GM21447 (cell line): ENCODE measurements around the gene CDKAL1.
A peak's percentile ranks its signal among the peaks of the same experiment; 100 is the strongest.
"Not testable (repeated sequence)": the region's sequence is repeated elsewhere in the genome, so short reads cannot be mapped to it uniquely, and the experiment has no call there.

Experiments used
- ATAC-seq: cut with Tn5 transposase; IDR thresholded peaks from one replicate; pipeline ENCODE4 v1.9.1; 2021; ENCODE audit not compliant: unreplicated experiment

CDKAL1 gene

GRCh38 chr6:20827798-20828197 is 293.5 kb downstream of the CDKAL1 start:
- ATAC-seq = no peak

- ATAC-seq = no peak
Observed at GRCh38 chr6:20830576-20830975, 296.3 kb downstream of the CDKAL1 start.

GRCh38 chr6:20831251-20831650 is 297.0 kb downstream of the CDKAL1 start:
- not testable (repeated sequence) for ATAC-seq

- no peak for ATAC-seq
Observed at GRCh38 chr6:20833881-20834515, 299.7 kb downstream of the CDKAL1 start.

- ATAC-seq = no peak
Observed at GRCh38 chr6:20835315-20836010, 301.2 kb downstream of the CDKAL1 start.

- no peak for ATAC-seq
Observed at GRCh38 chr6:20837189-20837588, 302.9 kb downstream of the CDKAL1 start.

- ATAC-seq = no peak
Observed at GRCh38 chr6:20838113-20838512, 303.9 kb downstream of the CDKAL1 start.

GRCh38 chr6:20839630-20840029 is 305.4 kb downstream of the CDKAL1 start:
- ATAC-seq = no peak

GRCh38 chr6:20840675-20841074 is 306.4 kb downstream of the CDKAL1 start:
- ATAC-seq = no peak

GRCh38 chr6:20841806-20842205 is 307.5 kb downstream of the CDKAL1 start:
- ATAC-seq = no peak

GRCh38 chr6:20845592-20845991 is 311.3 kb downstream of the CDKAL1 start:
- ATAC-seq = no peak

GRCh38 chr6:20846602-20847028 is 312.4 kb downstream of the CDKAL1 start:
- ATAC-seq = peak; percentile 69

GRCh38 chr6:20847904-20848303 is 313.6 kb downstream of the CDKAL1 start:
- ATAC-seq = no peak

GRCh38 chr6:20850686-20851416 is 316.6 kb downstream of the CDKAL1 start:
- no peak for ATAC-seq

GRCh38 chr6:20851795-20852194 is 317.5 kb downstream of the CDKAL1 start:
- no peak for ATAC-seq

- no peak for ATAC-seq
Observed at GRCh38 chr6:20853828-20854227, 319.6 kb downstream of the CDKAL1 start.

GRCh38 chr6:20856681-20857288 is 322.5 kb downstream of the CDKAL1 start:
- no peak for ATAC-seq

- no peak for ATAC-seq
Observed at GRCh38 chr6:20861481-20861880, 327.2 kb downstream of the CDKAL1 start.

GRCh38 chr6:20866036-20866435 is 331.8 kb downstream of the CDKAL1 start:
- ATAC-seq = no peak

GRCh38 chr6:20866935-20867703 is 332.9 kb downstream of the CDKAL1 start:
- ATAC-seq = no peak
